Measurements from ENCODE around the gene OPN1SW.

DNA sequence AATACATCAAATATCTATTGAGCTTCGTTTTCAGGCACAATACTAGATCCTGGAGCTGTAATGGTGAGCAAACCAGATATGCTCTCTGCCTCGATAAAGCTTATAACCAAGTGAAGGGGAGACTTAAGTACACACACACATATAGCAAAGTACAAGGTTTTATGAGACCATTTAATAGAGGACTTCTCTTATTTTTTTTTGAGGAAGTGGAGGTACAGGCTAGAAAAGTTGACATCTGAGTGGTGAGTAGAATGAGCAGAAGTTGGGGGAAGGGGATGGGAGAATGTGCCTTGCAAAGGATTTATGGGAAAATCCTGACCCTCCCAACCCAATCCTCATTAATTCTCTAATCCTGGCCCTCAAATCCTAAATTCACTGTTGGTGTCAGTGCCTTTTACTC, 23.9 kb upstream of the OPN1SW start:
- TF ChIP-seq, protein P1, sequence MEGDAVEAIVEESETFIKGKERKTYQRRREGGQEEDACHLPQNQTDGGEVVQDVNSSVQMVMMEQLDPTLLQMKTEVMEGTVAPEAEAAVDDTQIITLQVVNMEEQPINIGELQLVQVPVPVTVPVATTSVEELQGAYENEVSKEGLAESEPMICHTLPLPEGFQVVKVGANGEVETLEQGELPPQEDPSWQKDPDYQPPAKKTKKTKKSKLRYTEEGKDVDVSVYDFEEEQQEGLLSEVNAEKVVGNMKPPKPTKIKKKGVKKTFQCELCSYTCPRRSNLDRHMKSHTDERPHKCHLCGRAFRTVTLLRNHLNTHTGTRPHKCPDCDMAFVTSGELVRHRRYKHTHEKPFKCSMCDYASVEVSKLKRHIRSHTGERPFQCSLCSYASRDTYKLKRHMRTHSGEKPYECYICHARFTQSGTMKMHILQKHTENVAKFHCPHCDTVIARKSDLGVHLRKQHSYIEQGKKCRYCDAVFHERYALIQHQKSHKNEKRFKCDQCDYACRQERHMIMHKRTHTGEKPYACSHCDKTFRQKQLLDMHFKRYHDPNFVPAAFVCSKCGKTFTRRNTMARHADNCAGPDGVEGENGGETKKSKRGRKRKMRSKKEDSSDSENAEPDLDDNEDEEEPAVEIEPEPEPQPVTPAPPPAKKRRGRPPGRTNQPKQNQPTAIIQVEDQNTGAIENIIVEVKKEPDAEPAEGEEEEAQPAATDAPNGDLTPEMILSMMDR (IDR thresholded peaks at IDR 0.05): no peak
- no peak for TF ChIP-seq EP300 (IDR thresholded peaks at IDR 0.05)
